HEK293 (cell line): ENCODE measurements around the gene ASCC1.

ENCODE experiments used
- CTCF ChIA-PET: fragments of 350-600 bp; formaldehyde crosslinking; extraction: SDS; loops from one replicate; lab custom pipeline; 2021; ENCODE audit warnings: antibody characterized with exemption; lab: Yijun Ruan, JAX
- POLR2A ChIA-PET: fragments of 300-600 bp; formaldehyde crosslinking; extraction: SDS; loops from one replicate; lab custom pipeline; 2020; ENCODE audit warnings: antibody characterized with exemption, inconsistent platforms; lab: Yijun Ruan, JAX
- H3K27ac ChIP-seq: fragments of 200-500 bp; sonication (Bioruptor generic); 2 replicates; pipeline ENCODE4 v1.5.1; 2014; ENCODE audit warnings: low read depth, low read length, control low read depth, inconsistent platforms; ENCODE audit errors: extremely low read depth
- H3K36me3 ChIP-seq, 2 experiments: fragments of 200-500 bp in 1 of 2; sonication (Bioruptor generic) in 1 of 2; 1 replicate in 1 of 2; 2 replicates in 1 of 2; pipeline ENCODE4 v1.5.1; 2014 to 2017; ENCODE audit warnings: inconsistent platforms in 2 of 2, low read length in 2 of 2; ENCODE audit not compliant: control insufficient read depth in 2 of 2, insufficient read depth in 1 of 2
- H3K4me1 ChIP-seq: fragments of 200-500 bp; sonication (Bioruptor generic); 2 replicates; pipeline ENCODE4 v1.5.1; 2014; ENCODE audit warnings: mild to moderate bottlenecking, low read length, inconsistent platforms; ENCODE audit not compliant: control insufficient read depth, insufficient read depth
- H3K4me3 ChIP-seq: 2 replicates; pipeline ENCODE4 v1.5.1; 2011; ENCODE audit warnings: low read depth, mild to moderate bottlenecking, control low read depth, low read length, moderate library complexity
- H3K9me3 ChIP-seq: fragments of 200-500 bp; sonication (Bioruptor generic); 2 replicates; pipeline ENCODE4 v1.5.1; 2014; ENCODE audit warnings: low read depth, low read length, inconsistent platforms; ENCODE audit not compliant: control insufficient read depth, insufficient read depth
- GLI2 ChIP-seq: fragments of 450-650 bp; formaldehyde crosslinking; IDR thresholded peaks from 2 replicates; pipeline ENCODE4; 2017; ENCODE audit warnings: missing biosample characterization, missing genetic modification characterization, low read depth, borderline replicate concordance
- IKZF3 ChIP-seq: fragments of 450-650 bp; IDR thresholded peaks from 2 replicates; pipeline ENCODE4 v1.5.0; 2018; ENCODE audit warnings: missing biosample characterization, mild to moderate bottlenecking, missing genetic modification characterization, moderate library complexity
- YY2 ChIP-seq: fragments of 450-650 bp; formaldehyde crosslinking; IDR thresholded peaks from 2 replicates; pipeline ENCODE4 v1.5.1; 2016; ENCODE audit warnings: missing biosample characterization, missing genetic modification characterization
- ZBTB1 ChIP-seq: fragments of 450-650 bp; formaldehyde crosslinking; IDR thresholded peaks from 2 replicates; pipeline ENCODE4 v1.5.1; 2016; ENCODE audit warnings: missing biosample characterization, missing genetic modification characterization
- ZBTB21 ChIP-seq: fragments of 450-650 bp; formaldehyde crosslinking; IDR thresholded peaks from 2 replicates; pipeline ENCODE4 v1.5.1; 2017; ENCODE audit warnings: missing biosample characterization, missing genetic modification characterization
- ZNF24 ChIP-seq: fragments of 450-650 bp; formaldehyde crosslinking; IDR thresholded peaks from 2 replicates; pipeline ENCODE4 v1.5.1; 2016; ENCODE audit warnings: missing biosample characterization, missing genetic modification characterization
- ZNF600 ChIP-seq: fragments of 450-650 bp; formaldehyde crosslinking; IDR thresholded peaks from 2 replicates; pipeline ENCODE4 v1.5.1; 2016; ENCODE audit warnings: missing biosample characterization, missing genetic modification characterization
- ZNF629 ChIP-seq: fragments of 450-650 bp; formaldehyde crosslinking; IDR thresholded peaks from 2 replicates; pipeline ENCODE4 v1.5.1; 2017; ENCODE audit warnings: missing biosample characterization, missing genetic modification characterization
- ZNF654 ChIP-seq: fragments of 450-650 bp; formaldehyde crosslinking; IDR thresholded peaks from 2 replicates; pipeline ENCODE4 v1.5.1; 2016; ENCODE audit warnings: low read depth, missing biosample characterization, missing genetic modification characterization
- ZNF660 ChIP-seq: fragments of 450-650 bp; IDR thresholded peaks from 2 replicates; pipeline ENCODE4 v1.5.1; 2018; ENCODE audit warnings: missing biosample characterization, mild to moderate bottlenecking, missing genetic modification characterization
- ZNF707 ChIP-seq: fragments of 450-650 bp; formaldehyde crosslinking; IDR thresholded peaks from 2 replicates; pipeline ENCODE4 v1.5.1; 2016; ENCODE audit warnings: missing biosample characterization, missing genetic modification characterization
- ZSCAN30 ChIP-seq: fragments of 450-650 bp; IDR thresholded peaks from 2 replicates; pipeline ENCODE4 v1.5.1; 2018; ENCODE audit warnings: missing biosample characterization, mild to moderate bottlenecking, missing genetic modification characterization, moderate library complexity
- TF ChIP-seq, protein P1 (sequence below): fragments of 450-650 bp; formaldehyde crosslinking; IDR thresholded peaks from 2 replicates; pipeline ENCODE4 v1.5.1; 2016; ENCODE audit warnings: missing biosample characterization, missing genetic modification characterization, low read depth
- TF ChIP-seq, protein P2 (sequence below): fragments of 450-650 bp; formaldehyde crosslinking; IDR thresholded peaks from 2 replicates; pipeline ENCODE4 v1.5.1; 2017; ENCODE audit warnings: missing biosample characterization, missing genetic modification characterization
- TF ChIP-seq, protein P3 (sequence below): fragments of 450-650 bp; formaldehyde crosslinking; IDR thresholded peaks from 2 replicates; pipeline ENCODE4 v1.5.1; 2016; ENCODE audit warnings: missing biosample characterization, missing genetic modification characterization

Gene ASCC1

DNA sequence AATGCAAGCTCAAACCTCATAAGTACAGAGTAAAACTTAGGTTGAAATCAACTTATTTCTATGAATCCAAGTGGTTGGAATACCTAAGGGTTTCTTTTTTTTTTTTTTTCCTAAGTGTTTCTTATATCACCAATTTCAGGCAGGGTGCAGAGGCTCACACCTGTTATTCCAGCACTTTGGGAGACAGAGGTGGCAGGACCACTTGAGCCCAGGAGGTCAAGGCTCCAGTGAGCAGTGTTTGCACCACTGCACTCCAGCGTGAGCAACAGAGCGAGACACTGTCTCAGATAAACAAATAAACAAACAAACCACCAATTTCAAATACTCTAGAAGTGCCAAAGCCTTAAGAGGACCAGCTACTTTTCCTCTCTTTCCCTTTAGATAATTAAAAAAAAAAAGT lies 88.5 kb downstream of the ASCC1 start:
- CTCF ChIA-PET, result interaction anchor here (0.6 to 3.4 kb wide), 12 partner anchors 11 to 210 kb away, joined by 3 to 31 read pairs (median 5); no protein-coding TSS in a partner anchor
- H3K27ac ChIP-seq, result no peak overlapping the region
- peaks cover 9% of the 10 kb centered on the region for H3K4me1 ChIP-seq
- H3K4me3 ChIP-seq, result no peak overlapping the region
- H3K9me3 ChIP-seq, result no peaks in the 10 kb centered on the region
- H3K36me3 ChIP-seq, result peaks cover 0 to 13% of the 10 kb centered on the region in 2 experiments; a peak in 1 of 3 replicates
- POLR2A ChIA-PET, result interaction anchor here (1.1 kb wide), 1 partner anchor 88 kb away, joined by 3 read pairs; the partner anchor contains the start of genes ANAPC16 and ASCC1
- no peak for TF ChIP-seq GLI2 (tag by site-specific recombination)
- no peak for TF ChIP-seq ZSCAN30
- TF ChIP-seq ZNF24 (tag by site-specific recombination), result no peak

- TF ChIP-seq YY2 (tag by site-specific recombination), result 0 out of 2 replicates have a peak, but pooled peaks have one; percentile 23
- no peak for TF ChIP-seq ZBTB1 (tag by site-specific recombination)
- 0 out of 2 replicates have a peak, but pooled peaks have one; percentile 28 for TF ChIP-seq ZNF600 (tag by site-specific recombination)
- TF ChIP-seq ZNF629 (tag by site-specific recombination), result peak; percentile 66
- TF ChIP-seq, protein P1, sequence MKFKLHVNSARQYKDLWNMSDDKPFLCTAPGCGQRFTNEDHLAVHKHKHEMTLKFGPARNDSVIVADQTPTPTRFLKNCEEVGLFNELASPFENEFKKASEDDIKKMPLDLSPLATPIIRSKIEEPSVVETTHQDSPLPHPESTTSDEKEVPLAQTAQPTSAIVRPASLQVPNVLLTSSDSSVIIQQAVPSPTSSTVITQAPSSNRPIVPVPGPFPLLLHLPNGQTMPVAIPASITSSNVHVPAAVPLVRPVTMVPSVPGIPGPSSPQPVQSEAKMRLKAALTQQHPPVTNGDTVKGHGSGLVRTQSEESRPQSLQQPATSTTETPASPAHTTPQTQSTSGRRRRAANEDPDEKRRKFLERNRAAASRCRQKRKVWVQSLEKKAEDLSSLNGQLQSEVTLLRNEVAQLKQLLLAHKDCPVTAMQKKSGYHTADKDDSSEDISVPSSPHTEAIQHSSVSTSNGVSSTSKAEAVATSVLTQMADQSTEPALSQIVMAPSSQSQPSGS (tag by site-specific recombination), result peak; percentile 89
- peak; percentile 79 for TF ChIP-seq ZBTB21
- TF ChIP-seq ZNF707 (tag by site-specific recombination), result no peak
- Histone ChIP-seq H3K4me3 (no peak overlapping the region), H3K9me3 (no peaks in the 10 kb centered on the region), H3K27ac (no peak overlapping the region), H3K4me1 (peaks cover 9% of the 10 kb centered on the region), H3K36me3 (peaks cover 0 to 7% of the 10 kb centered on the region in 2 experiments; a peak in 1 of 3 replicates)
- ChIA-PET POLR2A (interaction anchor here (1.1 to 1.5 kb wide), 3 partner anchors 89 to 148 kb away, joined by 3 to 5 read pairs (median 3); partner anchors contain the start of genes ANAPC16 and ASCC1), CTCF (interaction anchor here (0.6 to 3.4 kb wide), 24 partner anchors 9 to 1946 kb away, joined by 3 to 31 read pairs (median 6); partner anchors contain the start of genes ANAPC16 and ASCC1)
These were observed 89.2 kb downstream of the ASCC1 start for GRCh38 chr10:72126872-72127232.

DNA sequence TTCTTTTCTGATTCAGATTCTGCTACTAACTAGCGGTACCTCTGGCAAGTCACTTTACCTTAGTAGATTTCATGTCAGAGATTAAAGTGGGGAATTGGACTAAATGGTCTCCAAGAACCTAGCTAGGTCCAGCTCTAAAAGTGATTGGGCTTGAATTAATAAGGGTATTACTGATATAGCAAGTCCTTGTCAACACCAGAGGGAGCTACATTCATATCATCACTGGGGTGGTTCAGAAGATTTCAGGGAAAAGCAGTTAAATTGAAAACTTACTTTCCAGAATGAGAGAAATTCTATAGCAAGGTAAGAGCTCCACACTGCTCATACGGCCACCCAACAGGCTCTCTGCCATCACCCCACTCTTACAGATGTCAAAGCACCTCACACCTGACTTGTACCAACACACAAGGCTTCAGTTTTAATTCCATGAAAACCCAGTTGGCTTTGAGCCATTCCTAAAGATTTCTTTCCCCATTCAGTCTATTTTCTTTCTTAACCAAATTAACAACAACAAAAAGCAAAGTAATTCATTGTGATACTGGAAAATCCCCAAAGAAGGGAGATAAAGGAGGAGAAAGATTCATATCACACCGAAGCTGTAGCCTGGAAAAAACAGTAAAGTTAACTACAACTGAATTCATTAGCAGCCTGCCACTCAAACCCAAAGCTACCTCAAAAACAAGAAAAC lies 89.7 kb downstream of the ASCC1 start:
- TF ChIP-seq IKZF3 (tag by site-specific recombination), result 0 out of 2 replicates have a peak, but pooled peaks have one; percentile 30
- TF ChIP-seq ZNF654 (tag by site-specific recombination), result peak; percentile 60
- TF ChIP-seq ZNF660 (tag by site-specific recombination), result no peak
- TF ChIP-seq, protein P2, sequence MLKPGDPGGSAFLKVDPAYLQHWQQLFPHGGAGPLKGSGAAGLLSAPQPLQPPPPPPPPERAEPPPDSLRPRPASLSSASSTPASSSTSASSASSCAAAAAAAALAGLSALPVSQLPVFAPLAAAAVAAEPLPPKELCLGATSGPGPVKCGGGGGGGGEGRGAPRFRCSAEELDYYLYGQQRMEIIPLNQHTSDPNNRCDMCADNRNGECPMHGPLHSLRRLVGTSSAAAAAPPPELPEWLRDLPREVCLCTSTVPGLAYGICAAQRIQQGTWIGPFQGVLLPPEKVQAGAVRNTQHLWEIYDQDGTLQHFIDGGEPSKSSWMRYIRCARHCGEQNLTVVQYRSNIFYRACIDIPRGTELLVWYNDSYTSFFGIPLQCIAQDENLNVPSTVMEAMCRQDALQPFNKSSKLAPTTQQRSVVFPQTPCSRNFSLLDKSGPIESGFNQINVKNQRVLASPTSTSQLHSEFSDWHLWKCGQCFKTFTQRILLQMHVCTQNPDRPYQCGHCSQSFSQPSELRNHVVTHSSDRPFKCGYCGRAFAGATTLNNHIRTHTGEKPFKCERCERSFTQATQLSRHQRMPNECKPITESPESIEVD (tag by site-specific recombination), result peak; percentile 22; the same call in 1 of the 2 replicates
- TF ChIP-seq, protein P3, sequence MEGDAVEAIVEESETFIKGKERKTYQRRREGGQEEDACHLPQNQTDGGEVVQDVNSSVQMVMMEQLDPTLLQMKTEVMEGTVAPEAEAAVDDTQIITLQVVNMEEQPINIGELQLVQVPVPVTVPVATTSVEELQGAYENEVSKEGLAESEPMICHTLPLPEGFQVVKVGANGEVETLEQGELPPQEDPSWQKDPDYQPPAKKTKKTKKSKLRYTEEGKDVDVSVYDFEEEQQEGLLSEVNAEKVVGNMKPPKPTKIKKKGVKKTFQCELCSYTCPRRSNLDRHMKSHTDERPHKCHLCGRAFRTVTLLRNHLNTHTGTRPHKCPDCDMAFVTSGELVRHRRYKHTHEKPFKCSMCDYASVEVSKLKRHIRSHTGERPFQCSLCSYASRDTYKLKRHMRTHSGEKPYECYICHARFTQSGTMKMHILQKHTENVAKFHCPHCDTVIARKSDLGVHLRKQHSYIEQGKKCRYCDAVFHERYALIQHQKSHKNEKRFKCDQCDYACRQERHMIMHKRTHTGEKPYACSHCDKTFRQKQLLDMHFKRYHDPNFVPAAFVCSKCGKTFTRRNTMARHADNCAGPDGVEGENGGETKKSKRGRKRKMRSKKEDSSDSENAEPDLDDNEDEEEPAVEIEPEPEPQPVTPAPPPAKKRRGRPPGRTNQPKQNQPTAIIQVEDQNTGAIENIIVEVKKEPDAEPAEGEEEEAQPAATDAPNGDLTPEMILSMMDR (tag by site-specific recombination), result peak; percentile 45; the same call in 1 of the 2 replicates
- 0 out of 2 replicates have a peak, but pooled peaks have one; percentile 19 for TF ChIP-seq ZSCAN30
- TF ChIP-seq, all 188 proteins: peak for 5
- CTCF ChIA-PET, result interaction anchor here (0.6 to 3.4 kb wide), 35 partner anchors 9 to 1946 kb away, joined by 3 to 31 read pairs (median 4); partner anchors contain the start of genes ANAPC16 and ASCC1

More for the DNA sequence above, 89.7 kb downstream of the ASCC1 start:
- Histone ChIP-seq H3K4me3 (no peak overlapping the region), H3K27ac (no peak overlapping the region), H3K4me1 (peaks cover 9% of the 10 kb centered on the region), H3K9me3 (no peaks in the 10 kb centered on the region), H3K36me3 (peaks cover 0 to 7% of the 10 kb centered on the region in 2 experiments; a peak in 1 of 3 replicates)
- POLR2A ChIA-PET, result interaction anchor here (1.1 to 1.5 kb wide), 2 partner anchors 95 to 148 kb away, joined by 3 to 5 read pairs; no protein-coding TSS in a partner anchor
